Inferior parietal cortex (tissue), 1 donor: ENCODE measurements around the gene ATAD3C.

Source experiments
- DNase-seq: peaks from one replicate; pipeline ENCODE4 v3.0.0-alpha.2; 2016; ENCODE audit errors: extremely low spot score

ATAD3C gene

DNA sequence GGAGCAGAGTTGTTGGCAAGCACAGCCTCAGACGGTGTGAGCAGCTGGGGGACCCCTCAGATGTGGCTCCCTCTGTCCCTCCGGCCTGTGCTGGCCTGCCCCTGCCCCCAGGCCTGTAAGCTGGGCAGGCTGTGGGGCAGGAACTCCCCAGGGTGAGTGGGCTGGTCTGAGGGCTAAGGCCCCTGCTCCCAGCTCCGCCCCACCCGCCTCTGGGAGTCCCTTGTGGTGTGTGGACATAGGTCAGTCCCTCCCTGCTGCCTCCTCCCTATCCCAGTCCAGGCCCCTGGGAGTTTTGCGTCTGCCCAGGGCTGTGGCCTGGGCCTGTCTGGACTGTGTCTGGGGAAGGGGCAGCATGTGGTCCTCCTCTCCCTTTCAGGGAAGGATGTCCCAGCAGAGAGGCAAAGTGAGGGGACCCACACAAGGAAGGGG is 17.6 kb upstream of the ATAD3C start:
- DNase-seq: no peak

DNA sequence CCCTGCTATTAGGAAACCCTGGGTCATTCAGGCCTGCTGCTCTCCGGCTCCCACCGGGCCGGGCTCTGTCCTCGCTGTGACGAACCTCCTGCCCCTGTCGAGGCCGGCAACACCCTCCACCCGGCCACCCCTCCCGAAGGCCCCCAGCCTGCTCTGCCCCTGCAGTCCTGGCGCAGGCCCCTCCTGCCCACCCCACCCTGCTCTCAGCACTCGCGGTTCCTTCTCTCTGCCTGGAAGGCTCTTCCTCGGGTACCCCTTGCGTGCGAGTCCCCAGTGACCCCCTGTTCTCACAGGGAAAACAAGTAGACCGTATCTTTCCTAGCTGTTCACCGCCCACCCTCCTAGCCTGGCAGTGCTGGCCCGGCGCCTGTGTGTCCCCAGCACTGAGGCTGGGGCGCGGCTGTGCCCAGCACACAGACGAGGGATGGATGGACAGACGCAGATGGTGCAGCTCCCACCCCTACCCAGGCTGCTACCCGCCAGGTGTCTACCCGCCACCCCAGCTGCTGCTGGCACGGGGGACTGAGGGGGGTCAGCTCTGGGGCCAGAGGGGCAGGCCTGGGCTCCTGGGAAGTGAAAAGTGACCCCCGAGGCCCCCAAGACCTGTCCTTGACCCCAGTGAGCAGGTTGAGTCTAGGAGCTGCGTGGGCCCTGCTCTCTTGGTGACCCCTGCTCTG is 17.1 kb upstream of the ATAD3C start:
- no peak for DNase-seq

DNA sequence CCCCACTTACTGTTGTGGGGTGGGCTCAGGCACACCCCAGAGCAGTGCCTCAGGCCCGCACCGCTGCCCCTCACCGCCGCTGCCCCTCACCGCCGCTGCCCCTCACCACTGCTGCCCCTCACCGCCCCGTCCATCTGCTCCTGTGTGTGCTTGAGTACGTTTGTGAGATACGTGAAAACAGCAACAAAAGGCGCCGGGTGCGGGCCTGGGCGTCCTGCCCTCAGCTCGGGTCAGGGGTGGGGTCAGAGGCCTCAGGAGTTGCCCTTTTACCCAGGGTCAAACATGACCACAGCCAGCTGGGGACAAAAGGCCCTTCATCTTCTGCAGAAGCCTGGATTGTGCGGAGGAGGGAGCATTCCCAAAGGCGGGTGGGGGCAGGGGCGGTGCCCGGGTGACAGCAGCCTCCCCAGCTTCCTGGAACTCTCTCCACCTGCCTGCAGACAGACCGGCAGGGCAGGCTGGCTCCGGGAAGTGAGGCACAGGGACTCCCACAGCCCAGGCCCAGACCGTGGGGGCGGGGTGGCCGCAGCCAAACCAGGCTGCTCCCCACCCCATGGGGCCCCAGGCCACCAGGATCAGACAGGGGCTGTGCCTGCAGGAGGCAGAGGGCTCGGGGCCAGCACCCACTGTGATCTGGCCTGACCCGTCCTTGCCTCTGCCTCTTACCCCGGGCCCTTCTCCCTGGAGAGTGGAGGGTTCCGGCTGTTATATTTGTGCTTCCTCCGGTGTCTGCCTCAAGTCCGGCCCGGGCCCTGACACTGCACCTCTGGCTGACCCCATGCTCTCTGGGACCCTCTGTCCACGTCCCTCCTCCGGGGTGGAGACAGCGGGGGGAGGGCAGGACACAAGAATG is 16.3 kb upstream of the ATAD3C start:
- peak; percentile 60 for DNase-seq

DNA sequence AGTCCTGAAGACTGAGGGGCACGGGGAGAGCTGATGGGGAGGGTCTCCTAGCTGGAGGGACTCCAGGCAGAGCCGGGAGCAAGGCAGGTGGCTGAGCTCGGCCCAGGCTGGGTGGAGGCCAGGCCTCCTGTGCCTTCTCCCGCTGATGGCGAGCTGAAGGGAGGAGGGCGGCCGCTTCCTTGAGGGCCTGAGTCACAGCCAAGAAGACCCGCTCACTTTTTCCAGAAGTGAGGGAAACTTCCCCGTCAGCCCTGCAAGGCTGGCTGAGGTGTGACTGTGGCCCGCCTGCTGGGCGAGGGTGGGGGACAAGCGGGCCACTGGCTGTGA is 15.7 kb upstream of the ATAD3C start:
- no peak for DNase-seq

DNA sequence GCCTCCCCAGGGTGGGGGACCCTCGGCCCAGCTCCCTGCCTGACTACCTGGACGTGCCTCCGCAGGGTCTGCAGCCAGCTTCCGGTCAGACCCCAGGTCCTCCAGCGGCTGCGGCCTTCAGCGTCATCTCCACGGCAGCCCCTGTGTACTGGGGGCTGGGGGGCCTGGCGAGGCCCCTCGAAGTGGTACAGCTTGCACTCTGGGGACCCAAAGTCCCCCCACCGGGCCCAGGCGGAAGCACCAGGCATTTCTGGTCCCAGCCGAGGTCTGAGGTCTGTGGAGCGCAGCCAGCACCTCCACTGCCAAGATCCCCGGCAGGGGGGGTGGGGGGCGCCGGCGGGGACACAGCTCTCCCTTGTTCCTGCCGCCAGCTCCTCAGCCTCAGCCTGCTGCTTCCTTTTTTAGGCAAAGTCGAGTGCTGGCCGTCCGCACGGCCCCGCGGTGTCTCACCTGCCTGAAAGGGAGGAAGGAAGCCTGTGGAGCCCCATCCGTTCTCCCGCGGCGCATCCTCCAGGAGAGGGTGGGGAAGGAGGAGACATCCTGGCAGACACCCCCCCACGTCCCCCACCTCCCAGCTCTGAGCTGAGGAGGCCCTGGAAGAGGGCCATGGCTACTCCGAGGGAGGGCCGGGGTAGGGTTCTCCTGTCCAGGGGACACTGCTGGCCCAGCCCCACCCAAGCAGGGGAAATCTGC is 15.2 kb upstream of the ATAD3C start:
- DNase-seq: no peak

DNA sequence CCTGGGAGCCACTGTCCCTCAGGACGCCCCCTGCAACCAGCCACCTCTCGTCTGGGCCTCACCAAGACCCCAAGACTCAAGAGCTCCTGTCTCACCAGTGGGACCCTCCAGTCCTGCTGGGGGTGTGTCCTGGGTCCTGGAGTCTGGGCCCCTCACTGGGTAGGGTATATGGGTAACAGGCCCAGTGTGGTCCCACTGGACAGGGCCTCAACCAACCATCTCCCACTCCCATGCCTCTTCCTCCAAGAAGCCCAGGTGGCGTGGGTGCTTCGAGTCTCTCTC is 14.7 kb upstream of the ATAD3C start:
- no peak for DNase-seq

DNA sequence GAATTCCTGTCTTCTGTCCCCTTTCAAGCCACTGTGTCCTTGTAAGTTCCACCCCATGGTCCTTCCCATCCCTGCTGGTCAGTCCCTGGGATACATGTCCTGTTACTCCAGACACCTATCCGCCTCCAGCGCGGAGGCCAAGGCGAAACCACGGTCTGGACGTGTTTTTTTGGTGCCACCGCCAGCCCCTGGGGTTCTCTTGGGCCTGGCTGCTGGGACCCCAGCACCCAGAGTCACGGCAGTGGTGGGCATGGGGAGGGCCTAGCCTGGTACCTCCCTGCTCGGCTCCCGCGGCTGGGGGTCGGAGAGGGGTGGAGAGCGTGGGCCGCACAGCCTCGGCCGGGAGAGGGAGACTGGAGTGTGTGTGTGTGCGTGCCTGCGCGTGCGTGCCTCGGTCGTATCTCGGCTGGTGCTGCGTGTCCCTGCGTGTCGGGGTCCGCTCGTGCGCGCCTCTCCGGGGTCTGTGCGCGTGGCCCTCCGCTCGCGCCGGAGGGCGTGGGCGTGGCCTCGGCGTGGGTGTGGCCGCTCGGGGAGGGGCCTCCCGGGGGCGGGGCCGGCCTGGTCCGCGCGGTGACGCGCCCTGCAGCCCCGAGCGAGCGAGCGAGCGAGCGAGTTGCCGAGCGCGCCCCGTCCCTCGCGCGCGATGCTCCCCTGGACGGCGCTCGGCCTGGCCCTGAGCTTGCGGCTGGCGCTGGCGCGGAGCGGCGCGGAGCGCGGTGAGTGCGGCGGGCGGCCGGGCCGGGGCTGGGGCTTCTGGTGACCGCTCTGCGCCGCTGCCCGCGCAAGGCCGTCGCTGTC is 14.2 kb upstream of the ATAD3C start, which contains the start of gene VWA1:
Gene VWA1, plus strand, starts transcription at position 585 of the 798 bp plus-strand sequence. Its CDS starts 59 bp downstream, at position 644.
- DNase-seq: peak; percentile 65

DNA sequence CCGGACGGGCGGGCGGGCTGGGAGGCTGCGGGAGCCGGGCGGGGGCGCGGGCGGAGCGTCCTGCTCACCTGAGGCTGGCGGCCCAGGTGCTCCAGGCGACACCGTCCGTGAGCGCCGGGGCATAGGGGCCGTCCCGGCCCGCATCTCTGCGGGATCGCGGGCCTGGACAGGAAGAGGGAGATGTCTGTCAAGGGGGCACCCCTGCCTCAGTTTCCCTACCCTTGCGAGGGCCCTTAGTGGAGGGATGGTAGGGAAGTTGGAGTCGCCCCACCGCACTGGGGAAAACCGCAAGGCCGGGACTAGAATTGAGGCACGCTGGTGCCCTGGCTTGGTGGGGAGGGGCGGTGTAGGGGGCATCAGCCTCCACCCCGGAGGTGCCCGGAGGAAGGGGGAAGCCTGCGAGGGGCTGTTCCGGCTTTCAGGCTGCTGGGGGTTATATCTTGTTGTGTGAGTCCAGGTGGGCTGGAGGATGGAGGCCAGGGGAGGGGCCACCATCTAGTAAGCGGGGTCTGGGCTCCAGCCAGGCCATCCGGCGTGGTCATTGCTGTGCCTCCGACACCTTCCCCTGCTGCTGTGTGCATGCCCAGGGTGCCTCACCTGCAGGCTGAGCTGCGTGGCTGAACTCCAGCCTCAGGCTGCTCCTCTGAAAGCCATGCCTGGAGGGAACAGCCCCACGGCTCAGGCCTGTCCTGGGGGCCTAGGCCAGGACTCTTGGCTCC is 13.4 kb upstream of the ATAD3C start:
- DNase-seq: no peak

DNA sequence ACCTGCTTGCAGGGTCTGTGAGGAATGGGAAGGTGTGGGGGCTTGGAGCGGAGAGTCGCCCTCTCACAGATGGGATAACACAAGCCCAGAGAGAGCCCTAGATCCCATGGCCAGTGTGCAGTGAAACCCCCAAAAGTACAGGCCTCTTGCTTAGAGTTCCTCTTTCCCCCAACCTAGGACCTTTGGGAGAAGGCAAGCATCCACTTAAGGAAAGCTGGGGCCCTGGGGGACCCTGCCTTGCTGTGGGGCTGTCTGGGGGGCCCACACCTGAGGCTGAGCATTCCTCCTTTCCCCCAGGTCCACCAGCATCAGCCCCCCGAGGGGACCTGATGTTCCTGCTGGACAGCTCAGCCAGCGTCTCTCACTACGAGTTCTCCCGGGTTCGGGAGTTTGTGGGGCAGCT is 12.9 kb upstream of the ATAD3C start:
- DNase-seq: no peak

DNA sequence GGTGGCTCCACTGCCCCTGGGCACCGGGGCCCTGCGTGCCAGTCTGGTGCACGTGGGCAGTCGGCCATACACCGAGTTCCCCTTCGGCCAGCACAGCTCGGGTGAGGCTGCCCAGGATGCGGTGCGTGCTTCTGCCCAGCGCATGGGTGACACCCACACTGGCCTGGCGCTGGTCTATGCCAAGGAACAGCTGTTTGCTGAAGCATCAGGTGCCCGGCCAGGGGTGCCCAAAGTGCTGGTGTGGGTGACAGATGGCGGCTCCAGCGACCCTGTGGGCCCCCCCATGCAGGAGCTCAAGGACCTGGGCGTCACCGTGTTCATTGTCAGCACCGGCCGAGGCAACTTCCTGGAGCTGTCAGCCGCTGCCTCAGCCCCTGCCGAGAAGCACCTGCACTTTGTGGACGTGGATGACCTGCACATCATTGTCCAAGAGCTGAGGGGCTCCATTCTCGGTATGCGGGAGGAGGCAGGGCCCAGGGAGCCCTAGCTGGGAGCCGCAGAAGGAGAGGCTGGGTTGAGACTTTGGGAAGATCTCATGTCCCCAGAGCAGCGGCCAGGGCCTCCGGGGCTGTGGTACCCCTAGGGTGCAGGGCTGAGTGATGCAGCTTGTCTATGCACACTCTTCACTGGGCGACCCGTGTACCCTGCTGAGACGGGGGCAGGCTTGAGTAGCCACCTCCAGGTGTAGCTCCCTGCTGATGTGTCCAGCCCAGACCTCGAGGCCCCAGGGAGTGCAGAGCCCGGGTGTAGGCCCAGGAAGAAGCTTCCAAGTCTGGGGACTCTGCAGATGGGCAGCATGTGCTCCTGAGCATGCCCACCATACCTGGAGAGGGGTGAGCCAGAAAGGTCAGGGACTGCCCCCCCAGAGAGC is 12.2 kb upstream of the ATAD3C start:
- no peak for DNase-seq

DNA sequence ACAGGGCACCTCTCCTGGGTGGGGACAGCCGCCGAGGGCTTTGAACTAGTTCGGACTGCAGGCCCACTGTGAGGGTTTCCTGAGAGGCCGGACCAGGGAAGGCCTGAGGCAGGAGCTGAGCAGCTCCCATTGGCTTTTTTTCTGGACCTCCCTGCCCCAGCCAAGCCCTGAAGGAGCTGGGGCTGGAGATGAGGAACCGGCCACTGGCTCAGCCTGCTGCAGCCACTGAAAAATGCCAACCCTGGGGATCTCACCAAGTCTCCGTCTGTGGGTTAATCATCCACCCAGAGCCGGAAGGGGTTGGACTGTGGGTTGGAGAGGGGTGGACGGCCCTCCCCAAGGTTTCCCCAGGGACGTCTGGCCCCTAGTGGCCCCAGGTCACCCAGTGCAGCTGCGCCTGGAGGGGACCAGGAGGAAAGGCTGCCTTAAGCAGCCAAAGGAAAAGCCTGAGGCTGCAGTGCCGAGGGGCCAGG is 11.5 kb upstream of the ATAD3C start:
- DNase-seq: no peak

DNA sequence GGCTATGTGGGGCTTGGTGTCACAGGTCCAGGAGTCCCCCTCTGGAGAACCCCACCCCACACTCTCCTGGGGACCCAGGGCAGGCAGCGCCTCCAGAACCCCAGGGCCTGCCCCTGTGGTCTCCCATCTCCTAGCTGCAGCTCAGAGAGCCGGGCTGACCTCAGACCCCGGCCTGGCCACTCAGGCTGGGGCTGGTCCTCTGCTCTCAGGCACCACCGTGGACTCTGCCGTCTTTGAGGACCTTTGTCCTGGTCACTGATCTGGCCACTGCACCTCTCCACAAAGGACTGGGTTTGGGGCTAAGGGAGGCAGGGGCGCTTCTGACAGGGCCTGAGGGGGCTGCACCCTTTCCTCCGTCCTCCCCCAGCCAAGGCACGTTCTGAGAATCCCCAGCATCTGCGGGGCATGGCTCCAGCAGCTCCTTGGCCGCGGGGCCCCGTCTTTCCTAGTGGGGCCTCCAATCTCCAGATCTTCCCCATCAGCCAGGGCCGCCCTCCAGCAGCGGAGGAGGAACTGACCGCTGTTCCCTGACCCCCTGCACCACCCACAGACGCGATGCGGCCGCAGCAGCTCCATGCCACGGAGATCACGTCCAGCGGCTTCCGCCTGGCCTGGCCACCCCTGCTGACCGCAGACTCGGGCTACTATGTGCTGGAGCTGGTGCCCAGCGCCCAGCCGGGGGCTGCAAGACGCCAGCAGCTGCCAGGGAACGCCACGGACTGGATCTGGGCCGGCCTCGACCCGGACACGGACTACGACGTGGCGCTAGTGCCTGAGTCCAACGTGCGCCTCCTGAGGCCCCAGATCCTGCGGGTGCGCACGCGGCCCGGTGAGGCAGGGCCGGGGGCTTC is 10.7 kb upstream of the ATAD3C start:
- DNase-seq: no peak

DNA sequence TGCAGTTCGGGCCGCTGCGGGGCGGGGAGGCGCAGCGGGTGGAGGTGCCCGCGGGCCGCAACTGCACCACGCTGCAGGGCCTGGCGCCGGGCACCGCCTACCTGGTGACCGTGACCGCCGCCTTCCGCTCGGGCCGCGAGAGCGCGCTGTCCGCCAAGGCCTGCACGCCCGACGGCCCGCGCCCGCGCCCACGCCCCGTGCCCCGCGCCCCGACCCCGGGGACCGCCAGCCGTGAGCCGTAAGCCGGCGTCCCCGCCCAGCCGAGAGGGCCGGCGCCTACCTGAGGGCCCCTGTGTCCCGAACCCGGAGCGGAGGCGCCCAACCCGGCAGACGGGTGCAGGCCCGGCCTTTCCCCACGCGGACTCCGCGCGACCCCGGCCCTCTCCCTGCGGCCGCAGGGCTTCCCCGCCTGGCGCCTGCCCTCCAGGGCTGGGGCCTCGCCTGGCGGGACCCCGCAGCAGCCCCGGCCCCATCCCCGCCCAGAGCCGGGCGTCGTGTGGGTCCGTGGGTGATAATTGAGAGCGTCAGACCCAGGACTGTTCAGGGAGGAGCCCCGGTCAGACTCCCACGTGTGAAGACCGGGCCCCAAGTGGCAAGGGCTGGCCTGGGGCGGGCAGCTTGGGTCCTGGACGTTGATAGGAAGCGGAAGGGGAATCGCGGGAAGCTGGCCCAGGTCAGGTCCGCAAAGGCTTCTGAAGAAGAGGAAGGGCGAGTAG is 9.8 kb upstream of the ATAD3C start:
- DNase-seq: no peak

DNA sequence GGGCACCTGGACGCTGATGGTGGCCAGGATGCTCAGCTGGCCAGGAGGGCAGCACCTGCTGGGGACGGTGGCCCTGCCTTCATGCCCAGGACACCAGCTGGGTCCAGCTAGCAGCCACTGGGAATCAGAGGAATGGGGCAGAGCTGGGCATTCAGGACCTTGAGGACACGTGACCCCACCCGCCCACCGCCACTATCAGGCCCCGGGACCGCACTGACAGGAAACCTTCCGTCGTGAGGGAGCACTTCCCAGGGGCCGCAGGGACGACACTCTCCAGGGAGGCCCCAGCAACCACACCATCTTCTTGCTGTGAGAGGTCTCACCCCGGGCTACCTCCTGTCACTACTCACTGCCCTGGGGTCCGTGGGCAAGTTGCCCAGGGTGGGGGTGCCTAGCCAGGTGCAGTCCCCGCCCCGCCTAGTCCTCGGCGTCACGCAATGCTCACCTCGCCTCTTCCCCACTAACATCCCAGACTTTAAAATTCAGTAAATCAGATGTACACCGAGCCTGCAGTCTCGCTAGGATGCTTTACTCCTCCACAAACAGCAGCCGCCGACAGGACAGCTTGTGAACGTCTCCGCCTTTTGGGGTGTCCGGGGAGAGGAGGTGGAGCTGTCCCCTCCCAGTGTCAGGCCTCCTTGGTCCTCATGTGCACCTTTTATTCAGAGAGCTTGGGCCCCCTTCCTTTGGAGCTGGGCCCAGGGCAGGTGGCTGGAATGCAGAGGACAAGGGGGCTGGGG is 9.1 kb upstream of the ATAD3C start:
- no peak for DNase-seq

DNA sequence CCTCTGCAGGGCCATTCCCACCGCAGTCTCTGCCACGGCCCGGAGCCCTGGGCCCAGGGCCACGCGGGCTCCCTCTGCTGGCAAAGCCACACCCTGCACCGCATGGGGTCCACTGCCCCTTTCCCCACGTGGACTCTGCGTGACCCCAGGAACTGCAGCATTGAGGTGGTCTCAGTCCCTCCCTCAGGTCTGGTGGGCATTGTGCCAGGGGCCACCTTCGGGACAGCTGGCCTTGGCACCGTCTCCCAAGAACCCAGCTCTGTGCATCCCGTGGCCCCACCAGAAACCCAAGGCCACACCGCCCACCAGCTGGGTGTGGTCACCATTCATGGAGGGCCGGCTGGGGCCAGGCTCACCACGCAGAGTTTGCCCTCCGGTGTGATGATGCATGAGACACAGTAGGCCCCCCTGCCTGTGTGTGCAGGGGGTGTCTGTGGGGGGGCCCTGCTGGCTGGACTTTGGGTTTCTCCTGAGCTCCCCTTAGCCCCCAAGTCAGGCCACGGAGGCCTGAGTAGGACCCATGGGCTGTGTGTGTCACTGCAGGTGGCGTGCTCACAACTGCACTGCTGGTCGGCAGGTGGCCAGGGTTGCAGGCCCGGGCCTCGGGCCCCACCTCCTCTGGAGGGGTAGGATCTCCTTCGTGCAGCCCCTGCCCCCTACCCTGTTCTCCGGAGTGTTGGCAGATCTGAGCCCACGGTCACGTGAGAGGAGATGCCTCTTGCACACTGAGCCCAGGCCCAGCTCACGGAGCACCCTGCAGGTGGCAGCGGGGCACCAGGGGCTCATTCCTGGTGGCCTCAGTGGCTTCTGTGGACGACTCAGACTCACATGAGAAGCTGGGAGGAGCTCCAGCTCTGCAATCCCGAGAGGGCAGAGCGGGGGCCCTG is 8.2 kb upstream of the ATAD3C start:
- DNase-seq: no peak

DNA sequence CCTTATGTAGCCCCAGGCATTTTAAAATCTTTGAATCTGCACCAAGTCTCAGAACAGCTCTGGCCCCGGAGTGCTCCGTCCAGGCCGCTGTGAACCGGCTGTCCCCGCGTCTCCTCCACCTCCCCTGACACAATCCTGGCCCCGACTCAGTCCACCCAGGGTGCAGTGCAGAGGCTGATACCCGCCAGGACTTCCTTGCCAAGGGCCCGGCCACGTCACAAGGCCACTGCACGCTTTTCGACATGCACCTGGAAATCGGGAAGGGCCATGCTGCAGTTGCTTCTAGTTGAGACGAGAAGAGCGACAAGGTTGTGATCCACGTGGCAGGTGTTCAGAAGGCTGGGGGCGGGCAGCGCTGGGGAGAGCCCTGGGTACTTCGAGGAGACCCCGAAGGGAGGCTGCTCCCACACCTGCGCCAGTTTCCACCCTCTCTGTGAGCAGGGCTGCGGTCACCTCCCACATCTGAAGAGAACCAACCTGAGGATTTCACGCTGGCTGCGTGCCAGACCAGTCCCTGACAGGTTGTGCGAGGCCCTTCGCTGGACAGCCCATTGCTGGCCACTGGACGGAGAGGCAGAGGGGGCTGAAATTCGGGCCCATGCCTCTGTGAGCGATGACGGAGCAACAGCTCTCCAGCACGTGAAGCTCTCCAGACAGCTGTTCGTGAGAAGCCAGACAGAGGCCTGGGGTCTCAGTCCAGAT is 7.3 kb upstream of the ATAD3C start:
- no peak for DNase-seq
